Neural progenitor cell (in vitro differentiated cells): ENCODE results near the gene EFCAB8. TPM values are rescaled to one million over a fixed set of nuclear protein-coding genes. Genes with fewer than 3 reads are reported as not detected.

ENCODE experiments used
- DNase-seq: peaks from one replicate; pipeline ENCODE4 v3.0.0-alpha.2; 2016; ENCODE audit warnings: low spot score
- H2AFZ ChIP-seq: fragments of 200-600 bp; sonication (generic); replicated peaks from 2 replicates; pipeline ENCODE4 v1.6.1; 2016; ENCODE audit warnings: antibody characterized with exemption
- H3F3A ChIP-seq: fragments of 200-600 bp; sonication (generic); 2 replicates; pipeline ENCODE4 v1.6.1; 2016; ENCODE audit warnings: antibody characterized with exemption, low read depth
- H3K27ac ChIP-seq: fragments of 200-600 bp; sonication (generic); 2 replicates; pipeline ENCODE4 v1.5.1; 2016; ENCODE audit warnings: mild to moderate bottlenecking
- H3K27me3 ChIP-seq: fragments of 200-600 bp; sonication (generic); 2 replicates; pipeline ENCODE4 v1.6.1; 2016; ENCODE audit warnings: mild to moderate bottlenecking, moderate library complexity
- H3K36me3 ChIP-seq: fragments of 200-600 bp; sonication (generic); 2 replicates; pipeline ENCODE4 v1.5.1; 2016
- H3K4me1 ChIP-seq: fragments of 200-600 bp; sonication (generic); 2 replicates; pipeline ENCODE4 v1.6.1; 2016; ENCODE audit warnings: mixed run types
- H3K4me2 ChIP-seq: fragments of 200-600 bp; sonication (generic); 2 replicates; pipeline ENCODE4 v1.6.1; 2016
- H3K4me3 ChIP-seq: fragments of 200-600 bp; sonication (generic); 2 replicates; pipeline ENCODE4 v1.5.1; 2016
- H3K79me2 ChIP-seq: fragments of 200-600 bp; sonication (generic); 2 replicates; pipeline ENCODE4 v1.6.1; 2016; ENCODE audit warnings: low read depth
- H3K9ac ChIP-seq: fragments of 200-600 bp; sonication (generic); 2 replicates; pipeline ENCODE4 v1.6.1; 2016
- H3K9me3 ChIP-seq: fragments of 200-600 bp; sonication (generic); 2 replicates; pipeline ENCODE4 v1.5.1; 2016; ENCODE audit warnings: low read depth
- H4K20me1 ChIP-seq: fragments of 200-600 bp; sonication (generic); 2 replicates; pipeline ENCODE4 v1.6.1; 2016; ENCODE audit warnings: low read depth
- H3K27ac Mint-ChIP-seq: 3 replicates; pipeline ENCODE4 v1.8.0; 2021; ENCODE audit warnings: mixed read lengths
- H3K27me3 Mint-ChIP-seq: 2 replicates; pipeline ENCODE4 v1.8.0; 2022; ENCODE audit warnings: low read depth, mild to moderate bottlenecking, inconsistent platforms, moderate library complexity, mixed read lengths; ENCODE audit not compliant: insufficient read depth
- H3K36me3 Mint-ChIP-seq: 3 replicates; pipeline ENCODE4 v1.8.0; 2021; ENCODE audit warnings: mixed read lengths
- H3K4me1 Mint-ChIP-seq: 3 replicates; pipeline ENCODE4 v1.8.0; 2021; ENCODE audit warnings: mixed read lengths
- H3K4me3 Mint-ChIP-seq: 3 replicates; pipeline ENCODE4 v1.8.0; 2021; ENCODE audit warnings: mild to moderate bottlenecking, moderate library complexity, mixed read lengths
- H3K9me3 Mint-ChIP-seq: 3 replicates; pipeline ENCODE4 v1.8.0; 2020; ENCODE audit warnings: mixed read lengths
- EZH2 ChIP-seq: fragments of 200-600 bp; sonication (generic); IDR thresholded peaks from 2 replicates; pipeline ENCODE4 v1.6.1; 2017; ENCODE audit warnings: antibody characterized with exemption, mild to moderate bottlenecking, moderate library complexity
- EZH2phosphoT487 ChIP-seq: fragments of 200-600 bp; sonication (generic); IDR thresholded peaks from 2 replicates; pipeline ENCODE4 v1.6.1; 2017; ENCODE audit warnings: antibody characterized with exemption
- total RNA-seq: library from RNA; depleted of rRNA; stranded (reverse); fragments of >200 nt; gene quantifications from 2 replicates; pipeline ENCODE4 v1.2.3, GENCODE V29; 2015; ENCODE audit warnings: low replicate concordance
- TF ChIP-seq, protein P1 (sequence below): fragments of 200-600 bp; sonication (generic); IDR thresholded peaks from 2 replicates; pipeline ENCODE4 v1.5.1; 2017; ENCODE audit warnings: antibody characterized with exemption, mild to moderate bottlenecking

EFCAB8 gene
- total RNA-seq, 1 donor from 2014 or later, result not detected

DNA sequence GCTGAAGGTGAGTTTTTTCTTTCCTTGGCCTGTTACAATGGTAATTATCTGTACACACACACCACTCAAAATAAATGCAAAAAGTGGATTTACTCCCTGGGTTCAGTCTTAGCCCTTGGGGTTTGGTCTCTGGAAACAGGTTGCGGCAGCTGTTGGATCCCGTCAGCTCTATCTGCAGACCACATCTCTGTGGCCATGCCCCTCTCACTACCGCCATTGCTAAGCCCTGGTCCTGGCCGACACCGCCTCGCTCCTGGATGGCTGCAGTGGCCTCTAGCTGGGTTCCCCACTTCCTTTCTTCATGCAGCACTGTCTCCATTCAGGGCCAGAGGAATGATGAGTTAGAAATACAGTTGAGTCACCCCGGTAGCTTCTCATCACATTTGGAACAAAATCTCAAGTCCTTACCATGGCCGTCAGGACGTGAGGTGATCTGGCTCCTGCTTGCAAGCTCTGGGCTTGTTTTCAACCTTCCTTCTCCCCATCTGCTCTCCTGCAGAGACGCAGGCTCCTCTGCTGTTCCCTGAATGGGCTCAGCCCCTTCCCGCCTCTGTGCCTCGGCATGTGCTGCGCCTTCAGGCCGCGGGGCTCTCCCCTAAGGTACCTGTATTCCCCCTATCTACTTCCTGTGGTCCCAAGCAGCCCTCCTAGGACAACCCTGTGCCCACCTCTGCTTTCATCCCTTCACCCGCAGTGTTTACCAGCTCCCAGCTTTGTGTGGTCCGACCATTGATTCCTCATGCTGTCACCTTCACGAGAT lies 38.0 kb downstream of the EFCAB8 start:
- Mint-ChIP-seq H3K4me3 (no peak overlapping the region), H3K9me3 (no peaks in the 10 kb centered on the region), H3K27me3 (peaks cover 4% of the 10 kb centered on the region), H3K4me1 (peaks cover 17% of the 10 kb centered on the region), H3K27ac (no peak overlapping the region), H3K36me3 (no peaks in the 10 kb centered on the region)
- Histone ChIP-seq H3K9ac (no peak overlapping the region), H3K79me2 (no peaks in the 10 kb centered on the region), H3K27ac (no peak overlapping the region), H2AFZ (no peak overlapping the region), H4K20me1 (no peaks in the 10 kb centered on the region), H3K4me2 (no peak overlapping the region), H3K4me1 (peaks cover 7% of the 10 kb centered on the region), H3K9me3 (no peaks in the 10 kb centered on the region), H3K4me3 (no peak overlapping the region), H3K27me3 (no peaks in the 10 kb centered on the region), H3K36me3 (no peaks in the 10 kb centered on the region), H3F3A (no peaks in the 10 kb centered on the region)
- TF ChIP-seq EZH2 (no peak), EZH2phosphoT487 (no peak)
- TF ChIP-seq, protein P1, sequence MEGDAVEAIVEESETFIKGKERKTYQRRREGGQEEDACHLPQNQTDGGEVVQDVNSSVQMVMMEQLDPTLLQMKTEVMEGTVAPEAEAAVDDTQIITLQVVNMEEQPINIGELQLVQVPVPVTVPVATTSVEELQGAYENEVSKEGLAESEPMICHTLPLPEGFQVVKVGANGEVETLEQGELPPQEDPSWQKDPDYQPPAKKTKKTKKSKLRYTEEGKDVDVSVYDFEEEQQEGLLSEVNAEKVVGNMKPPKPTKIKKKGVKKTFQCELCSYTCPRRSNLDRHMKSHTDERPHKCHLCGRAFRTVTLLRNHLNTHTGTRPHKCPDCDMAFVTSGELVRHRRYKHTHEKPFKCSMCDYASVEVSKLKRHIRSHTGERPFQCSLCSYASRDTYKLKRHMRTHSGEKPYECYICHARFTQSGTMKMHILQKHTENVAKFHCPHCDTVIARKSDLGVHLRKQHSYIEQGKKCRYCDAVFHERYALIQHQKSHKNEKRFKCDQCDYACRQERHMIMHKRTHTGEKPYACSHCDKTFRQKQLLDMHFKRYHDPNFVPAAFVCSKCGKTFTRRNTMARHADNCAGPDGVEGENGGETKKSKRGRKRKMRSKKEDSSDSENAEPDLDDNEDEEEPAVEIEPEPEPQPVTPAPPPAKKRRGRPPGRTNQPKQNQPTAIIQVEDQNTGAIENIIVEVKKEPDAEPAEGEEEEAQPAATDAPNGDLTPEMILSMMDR, result no peak
- no peak for DNase-seq

DNA sequence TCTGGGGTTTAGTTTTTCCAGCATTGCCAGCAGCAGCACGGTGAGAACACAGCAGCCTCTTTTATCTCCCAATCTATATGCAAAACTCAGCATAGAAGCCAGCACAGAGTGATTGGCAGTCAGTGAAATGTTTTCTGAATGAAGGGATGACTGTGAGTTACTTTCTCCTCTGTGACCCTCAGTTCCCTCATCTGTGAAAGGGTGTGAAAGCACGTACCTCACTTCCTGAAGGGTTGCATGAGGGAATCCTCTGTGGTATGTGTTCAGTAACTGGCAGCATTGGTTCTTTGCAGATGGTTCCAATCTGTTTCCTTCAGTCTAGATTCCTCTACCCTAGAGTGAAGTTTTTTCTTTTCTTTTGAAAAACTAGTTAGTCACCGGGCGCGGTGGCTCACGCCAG lies 40.0 kb downstream of the EFCAB8 start:
- Histone ChIP-seq H2AFZ (no peak overlapping the region), H3K36me3 (no peaks in the 10 kb centered on the region), H3K4me2 (no peak overlapping the region), H3K9me3 (no peaks in the 10 kb centered on the region), H4K20me1 (no peaks in the 10 kb centered on the region), H3K4me3 (no peak overlapping the region), H3K79me2 (no peaks in the 10 kb centered on the region), H3K27me3 (no peaks in the 10 kb centered on the region), H3K27ac (no peak overlapping the region), H3F3A (no peaks in the 10 kb centered on the region), H3K4me1 (peaks cover 4% of the 10 kb centered on the region), H3K9ac (no peak overlapping the region)
- DNase-seq, result no peak
- Mint-ChIP-seq H3K4me1 (peaks cover 11% of the 10 kb centered on the region), H3K9me3 (no peaks in the 10 kb centered on the region), H3K4me3 (no peak overlapping the region), H3K27me3 (peaks cover 6% of the 10 kb centered on the region), H3K36me3 (no peaks in the 10 kb centered on the region), H3K27ac (no peak overlapping the region)
- TF ChIP-seq EZH2 (no peak), EZH2phosphoT487 (no peak)
- TF ChIP-seq, protein P1, result no peak

DNA sequence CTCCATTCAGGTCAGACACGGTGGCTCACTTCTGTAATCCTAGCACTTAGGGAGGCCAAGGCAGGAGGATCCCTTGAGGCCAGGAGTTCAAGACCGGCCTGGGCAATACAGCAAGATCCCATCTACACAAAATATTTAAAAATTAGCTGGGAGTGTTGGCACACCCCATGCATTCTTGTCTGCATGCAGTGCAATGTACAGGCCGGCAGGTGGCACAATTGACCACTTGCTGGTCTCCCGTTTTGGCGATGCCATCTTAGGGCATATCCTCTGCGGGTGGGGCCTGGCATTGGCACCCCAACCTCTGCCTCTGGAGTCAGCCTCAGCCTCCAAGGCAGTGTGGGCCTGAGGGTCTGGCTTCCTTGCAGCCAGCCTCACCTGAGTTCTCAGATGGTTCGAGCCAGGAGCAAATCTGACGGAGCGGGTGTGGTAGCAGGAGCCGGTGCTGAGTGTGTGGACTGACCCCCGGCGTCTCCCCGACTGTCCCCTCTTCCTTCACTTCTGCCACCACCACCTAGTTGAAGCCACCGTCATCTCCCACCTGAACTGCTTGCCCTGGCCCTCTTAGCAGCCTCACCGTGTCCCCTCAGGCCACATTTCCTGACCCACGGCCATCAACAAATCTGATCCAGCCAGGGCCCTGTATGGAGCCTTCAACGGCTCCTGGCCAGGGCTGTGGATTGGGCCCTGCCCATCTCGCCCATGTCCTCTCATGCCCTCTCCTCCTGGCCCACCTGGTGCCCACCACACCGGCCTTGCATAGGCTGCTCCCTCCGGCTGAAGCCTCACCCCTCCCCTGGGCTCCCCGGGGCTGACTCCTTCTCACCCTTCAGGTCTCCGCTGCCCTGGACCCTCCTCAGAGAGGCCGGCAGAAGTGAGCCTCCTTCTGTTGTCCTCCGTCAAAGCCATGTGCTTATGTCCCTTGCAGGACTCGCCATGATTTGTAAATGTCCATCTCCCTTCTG lies 44.0 kb downstream of the EFCAB8 start:
- Histone ChIP-seq H4K20me1 (no peaks in the 10 kb centered on the region), H3F3A (no peaks in the 10 kb centered on the region), H3K36me3 (no peaks in the 10 kb centered on the region), H3K27me3 (no peaks in the 10 kb centered on the region), H3K27ac (no peak overlapping the region), H3K9ac (no peak overlapping the region), H3K4me3 (no peak overlapping the region), H3K4me1 (no peaks in the 10 kb centered on the region), H2AFZ (no peak overlapping the region), H3K4me2 (no peak overlapping the region), H3K79me2 (no peaks in the 10 kb centered on the region), H3K9me3 (no peaks in the 10 kb centered on the region)
- peak; percentile 77 for DNase-seq
- Mint-ChIP-seq H3K4me3 (no peak overlapping the region), H3K36me3 (no peaks in the 10 kb centered on the region), H3K27me3 (peaks cover 4% of the 10 kb centered on the region), H3K9me3 (no peaks in the 10 kb centered on the region), H3K4me1 (peaks cover 7% of the 10 kb centered on the region), H3K27ac (no peak overlapping the region)
- no peak for TF ChIP-seq EZH2phosphoT487
- TF ChIP-seq, protein P1, result peak; percentile 98
- no peak for TF ChIP-seq EZH2
